Measurements from ENCODE around the gene TNS2.
"Not testable (repeated sequence)": the region's sequence is repeated elsewhere in the genome, so short reads cannot be mapped to it uniquely, and the experiment has no call there.

Gene TNS2

GRCh38 chr12:53031616-53032015 lies 18.2 kb upstream of the TNS2 start:
- Histone ChIP-seq H4K20me1 (ENCODE audit: insufficient read depth, low read length) (no peaks in the 10 kb centered on the region), H2AFZ (ENCODE audit: low read length) (no peak overlapping the region), H3K4me2 (ENCODE audit: low read length) (no peak overlapping the region), H3K9ac (ENCODE audit: low read length) (no peak overlapping the region), H3F3A (ENCODE audit: insufficient read depth, low read length) (no peaks in the 10 kb centered on the region), H3K9me3 (ENCODE audit: low read length) (no peaks in the 10 kb centered on the region), H3K79me2 (ENCODE audit: insufficient read depth, low read length) (no peaks in the 10 kb centered on the region), H3K4me1 (ENCODE audit: insufficient read depth, low read length, severe bottlenecking) (no peaks in the 10 kb centered on the region), H3K27ac (ENCODE audit: low read depth, low read length, poor library complexity, severe bottlenecking) (no peak overlapping the region), H3K36me3 (ENCODE audit: insufficient read depth, low read length) (peaks cover 89% of the 10 kb centered on the region), H3K9me2 (ENCODE audit: low read depth, low read length) (no peaks in the 10 kb centered on the region), H3K27me3 (ENCODE audit: insufficient read depth, low read length) (no peaks in the 10 kb centered on the region), H3K4me3 (ENCODE audit: low read depth, low read length, poor library complexity, severe bottlenecking) (no peak overlapping the region)
- TF ChIP-seq EZH2 (IDR thresholded peaks at IDR 0.05; ENCODE audit: borderline replicate concordance, low read length) = no peak
- TF ChIP-seq CTCF (IDR thresholded peaks at IDR 0.05; ENCODE audit: low read length) = no peak

GRCh38 chr12:53033832-53034231 lies 16.0 kb upstream of the TNS2 start:
- H3K79me2 ChIP-seq (ENCODE audit: insufficient read depth, low read length); H4K20me1 ChIP-seq (ENCODE audit: insufficient read depth, low read length); H3K9ac ChIP-seq (ENCODE audit: low read length); H2AFZ ChIP-seq (ENCODE audit: low read length); H3F3A ChIP-seq (ENCODE audit: insufficient read depth, low read length); H3K4me1 ChIP-seq (ENCODE audit: insufficient read depth, low read length, severe bottlenecking); H3K4me2 ChIP-seq (ENCODE audit: low read length); H3K9me2 ChIP-seq (ENCODE audit: low read depth, low read length); H3K27me3 ChIP-seq (ENCODE audit: insufficient read depth, low read length); H3K4me3 ChIP-seq (ENCODE audit: low read depth, low read length, poor library complexity, severe bottlenecking); H3K27ac ChIP-seq (ENCODE audit: low read depth, low read length, poor library complexity, severe bottlenecking); H3K9me3 ChIP-seq (ENCODE audit: low read length): not testable (repeated sequence)
- peaks cover 90% of the 10 kb centered on the region for H3K36me3 ChIP-seq (ENCODE audit: insufficient read depth, low read length)

- peaks cover 90% of the 10 kb centered on the region for H3K36me3 ChIP-seq (ENCODE audit: insufficient read depth, low read length)
- no peak for TF ChIP-seq EZH2 (IDR thresholded peaks at IDR 0.05; ENCODE audit: borderline replicate concordance, low read length)
- no peak for TF ChIP-seq CTCF (IDR thresholded peaks at IDR 0.05; ENCODE audit: low read length)
- H3K9ac ChIP-seq (ENCODE audit: low read length) = no peak overlapping the region
- H3K79me2 ChIP-seq (ENCODE audit: insufficient read depth, low read length) = no peaks in the 10 kb centered on the region
- no peak overlapping the region for H2AFZ ChIP-seq (ENCODE audit: low read length)
- H3K27ac ChIP-seq (ENCODE audit: low read depth, low read length, poor library complexity, severe bottlenecking) = no peak overlapping the region
- no peaks in the 10 kb centered on the region for H3K9me2 ChIP-seq (ENCODE audit: low read depth, low read length)
- no peak overlapping the region for H3K4me3 ChIP-seq (ENCODE audit: low read depth, low read length, poor library complexity, severe bottlenecking)
- H3K9me3 ChIP-seq (ENCODE audit: low read length) = no peaks in the 10 kb centered on the region
- no peaks in the 10 kb centered on the region for H4K20me1 ChIP-seq (ENCODE audit: insufficient read depth, low read length)
- no peaks in the 10 kb centered on the region for H3K27me3 ChIP-seq (ENCODE audit: insufficient read depth, low read length)
- H3F3A ChIP-seq (ENCODE audit: insufficient read depth, low read length) = 0 out of 2 replicates have a peak, but pooled peaks cover 4% of the 10 kb centered on the region
- no peaks in the 10 kb centered on the region for H3K4me1 ChIP-seq (ENCODE audit: insufficient read depth, low read length, severe bottlenecking)
- H3K4me2 ChIP-seq (ENCODE audit: low read length) = no peak overlapping the region
Measured at GRCh38 chr12:53034459-53034858, 15.4 kb upstream of the TNS2 start.

DNA sequence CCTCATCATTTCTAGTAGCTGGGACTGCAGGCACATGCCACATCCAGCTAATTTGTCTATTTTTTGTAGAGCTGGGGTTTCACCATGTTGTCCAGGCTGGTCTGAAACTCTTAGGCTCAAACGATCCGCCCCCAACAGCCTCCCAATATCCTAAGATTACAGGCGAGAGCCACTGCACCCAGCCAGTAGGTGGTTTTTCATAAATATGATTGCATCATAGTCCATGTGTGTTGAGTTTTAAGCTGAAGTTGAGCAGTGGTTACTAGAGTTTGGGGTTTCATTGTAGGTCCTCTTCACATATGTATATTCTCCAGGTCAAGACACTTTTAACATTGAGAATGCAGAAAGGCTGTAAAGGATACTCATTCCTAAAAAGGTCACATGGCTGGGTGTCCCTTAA lies 13.1 kb upstream of the TNS2 start:
- H3K9me3 ChIP-seq (ENCODE audit: low read length) = no peaks in the 10 kb centered on the region
- H3K4me2 ChIP-seq (ENCODE audit: low read length) = no peak overlapping the region
- TF ChIP-seq CTCF (IDR thresholded peaks at IDR 0.05; ENCODE audit: low read length) = no peak
- no peak for TF ChIP-seq EZH2 (IDR thresholded peaks at IDR 0.05; ENCODE audit: borderline replicate concordance, low read length)
- H3K27me3 ChIP-seq (ENCODE audit: insufficient read depth, low read length) = no peaks in the 10 kb centered on the region
- no peak overlapping the region for H3K4me3 ChIP-seq (ENCODE audit: low read depth, low read length, poor library complexity, severe bottlenecking)
- H3F3A ChIP-seq (ENCODE audit: insufficient read depth, low read length) = 0 out of 2 replicates have a peak, but pooled peaks cover 4% of the 10 kb centered on the region
- H3K36me3 ChIP-seq (ENCODE audit: insufficient read depth, low read length) = peaks cover 90% of the 10 kb centered on the region
- no peak overlapping the region for H3K27ac ChIP-seq (ENCODE audit: low read depth, low read length, poor library complexity, severe bottlenecking)
- no peak overlapping the region for H2AFZ ChIP-seq (ENCODE audit: low read length)
- H3K9ac ChIP-seq (ENCODE audit: low read length) = no peak overlapping the region
- H4K20me1 ChIP-seq (ENCODE audit: insufficient read depth, low read length) = no peaks in the 10 kb centered on the region
- no peaks in the 10 kb centered on the region for H3K4me1 ChIP-seq (ENCODE audit: insufficient read depth, low read length, severe bottlenecking)
- H3K79me2 ChIP-seq (ENCODE audit: insufficient read depth, low read length) = no peaks in the 10 kb centered on the region
- no peaks in the 10 kb centered on the region for H3K9me2 ChIP-seq (ENCODE audit: low read depth, low read length)
